HG03571 (cell line): ENCODE data around the gene TRAK2.
"Not testable (repeated sequence)": the region's sequence is repeated elsewhere in the genome, so short reads cannot be mapped to it uniquely, and the experiment has no call there.

Experiments used
- ATAC-seq: cut with Tn5 transposase; IDR thresholded peaks from one replicate; pipeline ENCODE4 v1.9.1; 2021; ENCODE audit not compliant: unreplicated experiment

TRAK2 gene, protein sequence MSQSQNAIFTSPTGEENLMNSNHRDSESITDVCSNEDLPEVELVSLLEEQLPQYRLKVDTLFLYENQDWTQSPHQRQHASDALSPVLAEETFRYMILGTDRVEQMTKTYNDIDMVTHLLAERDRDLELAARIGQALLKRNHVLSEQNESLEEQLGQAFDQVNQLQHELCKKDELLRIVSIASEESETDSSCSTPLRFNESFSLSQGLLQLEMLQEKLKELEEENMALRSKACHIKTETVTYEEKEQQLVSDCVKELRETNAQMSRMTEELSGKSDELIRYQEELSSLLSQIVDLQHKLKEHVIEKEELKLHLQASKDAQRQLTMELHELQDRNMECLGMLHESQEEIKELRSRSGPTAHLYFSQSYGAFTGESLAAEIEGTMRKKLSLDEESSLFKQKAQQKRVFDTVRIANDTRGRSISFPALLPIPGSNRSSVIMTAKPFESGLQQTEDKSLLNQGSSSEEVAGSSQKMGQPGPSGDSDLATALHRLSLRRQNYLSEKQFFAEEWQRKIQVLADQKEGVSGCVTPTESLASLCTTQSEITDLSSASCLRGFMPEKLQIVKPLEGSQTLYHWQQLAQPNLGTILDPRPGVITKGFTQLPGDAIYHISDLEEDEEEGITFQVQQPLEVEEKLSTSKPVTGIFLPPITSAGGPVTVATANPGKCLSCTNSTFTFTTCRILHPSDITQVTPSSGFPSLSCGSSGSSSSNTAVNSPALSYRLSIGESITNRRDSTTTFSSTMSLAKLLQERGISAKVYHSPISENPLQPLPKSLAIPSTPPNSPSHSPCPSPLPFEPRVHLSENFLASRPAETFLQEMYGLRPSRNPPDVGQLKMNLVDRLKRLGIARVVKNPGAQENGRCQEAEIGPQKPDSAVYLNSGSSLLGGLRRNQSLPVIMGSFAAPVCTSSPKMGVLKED

DNA sequence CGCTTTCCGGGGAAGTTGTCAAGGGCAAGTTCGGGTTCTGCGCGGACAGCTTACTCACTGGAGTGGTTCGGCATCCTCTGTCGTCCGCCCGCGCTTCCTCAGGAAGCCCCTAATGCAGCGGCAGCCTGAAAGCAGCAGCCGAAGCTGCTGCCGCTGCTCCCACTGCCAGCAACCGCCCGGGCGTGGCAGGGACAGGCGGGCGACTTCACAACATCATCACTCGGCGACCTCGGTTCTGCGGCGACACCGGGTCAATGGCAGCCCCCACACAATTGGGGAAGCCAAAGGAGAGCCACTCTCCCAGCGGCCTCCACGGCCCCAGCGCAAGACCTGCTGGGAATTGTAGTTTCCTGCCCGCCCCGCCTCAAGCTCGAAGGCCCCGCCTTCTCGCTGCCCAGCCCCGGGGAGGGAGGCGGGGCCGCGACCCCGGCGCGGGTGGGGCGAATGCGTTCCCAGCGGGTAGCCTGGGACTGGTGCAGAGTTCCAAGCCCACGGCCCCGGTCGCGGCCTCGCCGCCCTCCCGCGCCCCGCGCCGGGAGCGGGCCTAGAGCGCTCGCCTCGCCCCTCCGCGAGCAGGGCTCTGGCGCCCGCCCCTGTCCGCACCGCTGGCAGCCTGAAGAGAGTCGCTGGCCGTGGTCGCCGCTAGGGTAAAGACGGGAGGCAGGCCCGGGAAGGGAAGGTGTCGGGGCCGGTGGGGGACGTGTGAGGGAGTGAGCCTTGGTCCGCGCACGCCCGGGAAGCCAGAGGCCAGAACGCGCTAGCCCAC, at the start of gene TRAK2, which contains the start of gene STRADB:
Gene TRAK2, minus strand, starts transcription at position 167 of the 766 bp plus-strand sequence. CDS start 30,951 bp downstream, outside the sequence.
Gene STRADB, plus strand, starts transcription at position 449 of the 766 bp plus-strand sequence. CDS start 3,101 bp downstream, outside the sequence.
- ATAC-seq = peak; percentile 96

DNA sequence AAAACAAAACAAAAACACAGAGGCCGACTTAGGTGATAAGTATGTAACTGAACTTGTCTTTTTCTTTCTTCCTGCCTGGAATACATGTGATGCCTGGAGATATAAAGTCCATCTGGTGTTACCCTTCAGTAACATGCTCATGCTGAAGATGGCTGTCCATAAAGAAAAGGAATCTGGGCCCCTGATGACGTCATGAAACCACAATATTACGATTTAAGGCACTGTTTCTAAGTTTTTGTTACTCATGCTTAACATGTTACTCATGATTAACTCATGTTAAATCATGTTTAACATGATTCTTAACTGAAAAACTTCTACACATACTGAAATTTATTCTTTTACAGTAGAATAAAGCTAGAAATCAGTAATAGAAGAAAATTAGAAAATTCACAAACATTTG, 49.3 kb upstream of the TRAK2 start:
- no peak for ATAC-seq

DNA sequence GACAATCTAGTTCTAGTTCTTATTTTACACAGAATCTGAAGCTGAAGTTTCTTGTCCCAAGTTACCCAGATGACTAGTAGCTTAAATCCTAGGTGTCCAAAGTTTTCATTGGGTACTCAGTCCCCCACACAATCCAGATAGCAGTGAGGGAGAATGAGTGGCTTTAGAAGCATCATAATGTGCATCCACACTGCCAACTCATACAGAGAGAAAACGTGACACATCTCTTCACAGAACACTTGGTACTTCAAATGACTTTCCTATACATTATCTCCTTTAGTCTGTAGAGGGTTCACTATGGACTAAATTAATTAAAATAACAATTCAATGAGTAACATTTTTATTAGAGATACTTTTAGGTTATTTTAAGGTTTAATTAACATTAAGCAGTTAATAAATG, 45.5 kb upstream of the TRAK2 start:
- no peak for ATAC-seq

DNA sequence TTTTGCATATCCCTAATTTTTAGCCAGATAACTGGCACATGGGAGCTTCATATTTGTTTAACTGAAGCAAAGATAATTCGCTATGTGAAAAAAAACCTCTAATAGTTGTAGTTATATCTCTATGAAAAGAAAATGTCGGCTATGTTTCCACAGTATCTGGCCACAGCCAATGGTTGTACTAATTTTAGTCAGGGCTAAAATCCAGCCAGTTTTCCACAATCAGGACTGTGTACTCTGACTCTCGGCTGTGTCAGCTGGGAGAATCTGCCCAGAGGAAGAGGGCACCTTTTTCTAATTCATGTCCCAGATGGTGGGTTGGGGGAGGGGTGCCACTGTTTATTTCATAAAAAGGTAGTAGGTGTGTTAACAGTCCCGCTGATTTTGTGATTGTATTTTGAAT, 39.0 kb upstream of the TRAK2 start:
- no peak for ATAC-seq

DNA sequence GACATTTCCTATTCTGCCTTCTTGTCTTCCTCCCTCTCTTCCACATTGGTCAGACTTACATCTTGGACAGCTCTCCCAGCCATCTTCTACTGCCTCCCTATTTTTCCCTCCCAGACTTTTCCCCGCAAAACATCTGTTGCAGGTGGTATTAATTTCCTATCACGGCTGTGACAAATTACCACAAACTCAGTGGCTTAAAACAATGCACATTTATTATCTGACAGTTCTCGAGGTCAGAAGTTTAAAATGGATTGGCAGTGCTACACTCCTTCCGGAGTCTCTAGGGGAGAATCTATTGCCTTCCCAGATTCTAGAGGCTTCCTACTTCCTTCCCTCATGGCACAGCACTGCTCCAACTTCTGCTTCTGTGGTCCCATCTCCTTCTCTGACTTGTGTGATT, 33.5 kb upstream of the TRAK2 start:
- no peak for ATAC-seq

DNA sequence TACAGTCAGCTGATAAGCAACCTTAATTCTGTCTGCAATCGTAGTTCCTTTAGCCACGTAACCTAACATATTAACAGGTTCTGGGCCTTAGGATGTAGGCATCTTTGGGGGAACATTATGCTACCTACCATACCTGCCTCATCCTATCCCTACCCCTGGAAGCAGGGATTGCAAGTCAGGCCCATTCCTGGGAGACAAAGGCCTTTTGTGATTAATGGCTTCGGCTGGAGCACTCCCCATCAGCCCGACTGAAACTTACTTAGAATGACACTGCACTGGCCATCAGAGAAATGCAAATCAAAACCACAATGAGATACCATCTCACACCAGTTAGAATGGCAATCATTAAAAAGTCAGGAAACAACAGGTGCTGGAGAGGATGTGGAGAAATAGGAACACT, 32.5 kb upstream of the TRAK2 start:
- ATAC-seq = not testable (repeated sequence)

DNA sequence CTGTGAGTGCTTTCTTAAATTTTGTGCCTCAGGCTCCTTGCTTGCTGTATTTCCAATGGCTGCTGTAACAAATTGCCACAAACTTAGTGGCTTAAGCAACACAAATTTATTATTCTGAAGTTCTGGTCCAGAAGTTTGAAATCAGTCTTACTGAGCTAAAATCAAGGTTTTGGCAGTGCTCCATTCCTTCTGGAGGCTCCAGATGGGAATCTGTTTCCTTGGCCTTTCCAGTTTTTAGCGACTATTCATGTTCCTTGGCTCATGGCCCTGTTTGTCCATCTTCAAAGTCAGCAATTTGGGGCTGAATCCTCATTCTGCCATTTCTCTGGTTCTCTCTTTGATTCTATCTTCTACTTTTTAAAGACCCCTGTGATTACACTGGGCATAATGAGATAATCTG, 32.1 kb upstream of the TRAK2 start:
- no peak for ATAC-seq

DNA sequence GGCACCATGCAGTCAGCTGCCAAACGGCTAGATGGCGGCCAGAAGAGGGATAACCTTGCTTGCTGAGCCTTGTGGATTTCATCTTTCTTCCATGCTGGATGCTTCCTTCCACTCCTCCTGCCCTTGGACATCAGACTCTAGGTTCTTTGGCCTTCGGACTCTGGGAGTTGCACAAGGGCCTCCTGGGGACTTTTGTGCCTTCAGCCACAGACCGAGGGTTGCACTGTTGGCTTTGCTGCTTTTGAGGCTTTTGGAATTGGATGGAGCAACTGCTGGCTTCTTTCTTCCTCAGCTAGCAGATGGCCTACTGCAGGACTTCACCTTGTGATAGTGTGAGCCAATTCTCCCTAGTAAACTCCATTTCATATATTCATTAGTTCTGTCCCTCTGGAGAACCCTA, 31.3 kb upstream of the TRAK2 start:
- no peak for ATAC-seq

DNA sequence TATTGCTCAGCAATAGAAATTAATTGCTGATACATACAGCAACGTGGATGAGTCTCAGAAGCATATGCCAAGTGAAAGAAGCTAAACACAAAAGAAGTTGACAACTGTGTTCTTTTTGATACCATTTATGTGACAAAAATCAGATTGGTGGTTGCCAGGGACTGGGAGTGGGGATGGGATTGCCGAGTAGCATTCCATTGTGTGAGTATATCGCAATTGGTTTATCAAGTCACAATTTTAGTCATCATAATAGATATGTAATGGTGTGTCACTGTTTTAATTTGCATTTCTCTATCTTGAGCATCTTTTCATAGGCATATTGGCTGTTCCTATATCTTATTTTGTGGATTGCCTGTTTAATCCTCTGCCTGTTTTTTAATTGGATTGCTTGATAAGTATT, 21.2 kb upstream of the TRAK2 start:
- ATAC-seq = no peak

DNA sequence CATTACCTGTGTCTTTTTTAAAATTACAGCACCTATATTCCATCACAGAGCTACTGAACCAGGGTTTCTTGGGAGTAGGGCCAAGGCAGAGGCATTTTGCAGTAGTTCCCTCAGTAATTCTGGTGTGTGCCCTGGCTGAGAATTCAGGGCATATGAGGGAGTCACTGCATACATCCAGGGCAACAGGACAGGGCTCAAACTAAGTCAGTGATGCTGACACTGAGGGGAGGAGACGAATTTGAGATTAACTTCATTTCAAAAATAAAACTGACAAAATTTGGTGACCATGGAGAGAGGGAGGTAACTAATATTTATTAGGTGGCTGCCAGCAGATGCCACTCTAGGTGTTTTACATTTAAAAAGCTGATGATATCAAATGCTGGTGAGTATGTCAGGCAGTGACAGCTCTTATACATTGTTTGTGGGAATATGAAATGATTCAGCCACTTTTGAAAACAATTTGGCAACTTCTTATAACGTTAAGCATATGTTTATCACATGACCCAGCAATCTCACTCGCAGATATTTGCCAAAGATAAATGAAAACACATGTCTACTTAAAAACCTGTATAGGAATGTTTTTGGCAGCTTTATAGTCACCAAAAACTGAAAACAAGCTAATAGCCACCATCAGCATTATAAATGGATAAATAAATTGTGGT, 20.6 kb upstream of the TRAK2 start:
- ATAC-seq = no peak

DNA sequence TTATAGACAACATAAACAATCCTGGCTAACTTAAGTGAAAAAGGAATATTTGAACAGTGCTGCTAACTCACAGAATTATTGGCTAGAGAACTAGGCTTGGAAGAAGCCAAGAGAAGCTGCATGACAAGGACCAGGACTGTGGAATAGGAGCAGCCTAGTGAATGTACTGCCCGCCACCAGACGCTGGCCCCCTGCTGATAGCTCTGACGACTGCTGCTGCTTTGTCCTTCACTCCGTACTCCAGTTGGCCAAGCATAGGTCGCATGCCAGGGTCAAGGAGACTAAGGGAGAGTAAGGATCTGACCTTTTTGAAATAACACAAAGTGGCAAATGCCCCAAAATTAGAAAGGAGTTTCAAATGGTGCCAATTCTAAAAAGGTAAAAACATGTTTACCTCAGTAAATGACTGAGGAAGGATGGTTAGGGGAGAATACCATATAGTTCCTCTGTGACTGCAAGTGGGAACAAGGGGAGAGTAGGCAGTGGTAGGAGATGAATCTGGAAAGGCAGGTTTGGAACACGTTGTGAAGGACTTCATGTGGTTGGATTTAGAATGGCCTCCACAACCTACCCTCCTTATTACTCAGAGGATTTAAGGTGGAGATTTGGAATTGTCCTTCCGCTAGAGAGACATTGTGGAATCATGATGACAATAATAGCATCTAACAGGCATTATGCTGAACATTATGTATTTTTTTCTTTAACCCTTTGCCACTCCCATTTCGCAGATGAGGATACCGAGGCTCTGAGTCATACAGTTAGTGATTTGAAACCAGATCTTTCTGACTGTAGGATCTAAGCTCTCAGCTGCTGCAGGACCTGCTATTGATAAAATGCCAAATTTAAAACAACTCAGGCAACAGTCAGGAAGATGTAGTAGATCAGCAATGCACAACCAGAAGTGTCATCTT, 19.8 kb upstream of the TRAK2 start:
- no peak for ATAC-seq

DNA sequence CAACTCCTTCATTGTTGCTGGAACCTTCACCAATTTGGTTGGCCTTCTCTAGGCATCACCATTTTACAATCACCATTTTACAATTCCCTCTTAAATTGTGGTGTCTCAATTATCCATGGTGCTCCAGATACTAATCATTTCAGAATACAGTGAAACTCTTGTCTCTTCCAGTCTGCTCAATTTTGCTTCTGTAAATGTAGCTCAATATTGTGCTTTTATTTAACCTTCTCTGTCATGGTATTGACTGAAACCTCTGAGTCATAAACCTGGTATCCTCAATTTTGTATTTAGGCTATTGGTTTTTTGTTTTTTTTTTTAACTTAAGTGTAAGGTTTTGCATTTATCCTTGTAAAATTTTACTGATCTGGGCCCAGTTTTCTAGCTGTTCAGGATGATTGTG, 16.4 kb upstream of the TRAK2 start:
- ATAC-seq = no peak

DNA sequence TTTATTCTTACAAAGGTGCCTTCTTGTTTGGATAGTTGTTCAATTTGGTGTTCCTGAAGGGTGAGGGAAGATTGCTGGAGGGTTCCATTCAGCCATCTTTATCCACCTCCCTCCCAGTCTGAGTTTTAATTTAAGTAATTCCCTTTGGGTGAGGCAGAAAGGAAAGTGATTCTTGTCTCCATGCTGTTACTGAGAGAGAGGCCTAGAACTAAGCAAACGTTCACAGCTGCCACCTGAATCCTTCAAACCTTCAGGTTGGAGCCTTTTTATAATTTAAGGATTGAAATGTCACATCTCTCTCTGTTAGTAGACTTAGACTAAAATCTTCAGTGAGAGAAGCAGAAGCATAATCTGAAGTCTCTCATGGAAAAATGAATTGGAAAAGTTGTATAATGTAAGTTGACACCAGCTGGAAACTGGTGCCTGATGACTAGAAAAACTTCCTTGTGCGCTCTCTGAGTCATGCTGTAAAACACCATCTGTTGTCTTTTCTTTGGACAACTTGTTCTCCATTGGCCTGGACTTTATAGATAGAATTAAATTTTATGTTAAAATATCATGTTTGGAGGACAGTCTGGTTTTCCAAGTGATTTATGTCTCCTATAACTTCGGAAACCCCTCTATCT, 14.9 kb upstream of the TRAK2 start:
- no peak for ATAC-seq

DNA sequence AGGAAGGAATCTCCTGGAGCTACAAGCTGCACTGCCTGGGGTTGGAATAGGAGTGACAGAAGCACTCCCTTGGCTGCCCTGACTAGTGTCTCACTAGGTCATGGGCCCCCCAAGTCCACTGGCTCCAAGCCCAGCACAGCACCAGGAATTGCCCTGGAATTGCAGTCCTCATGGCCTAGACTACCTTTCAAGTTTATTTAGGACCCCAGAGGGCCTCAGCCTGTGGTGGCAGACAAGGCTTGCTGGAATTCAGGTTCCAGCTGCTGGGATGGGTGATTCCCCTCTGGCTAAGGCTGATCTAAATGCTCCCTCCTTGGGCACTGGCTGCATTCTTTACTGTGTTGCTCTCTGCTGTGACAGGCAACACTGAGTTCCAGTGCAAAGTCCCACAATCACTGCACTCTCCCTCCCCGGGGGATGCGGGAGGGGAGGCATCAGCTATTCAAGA, 14.3 kb upstream of the TRAK2 start:
- no peak for ATAC-seq

DNA sequence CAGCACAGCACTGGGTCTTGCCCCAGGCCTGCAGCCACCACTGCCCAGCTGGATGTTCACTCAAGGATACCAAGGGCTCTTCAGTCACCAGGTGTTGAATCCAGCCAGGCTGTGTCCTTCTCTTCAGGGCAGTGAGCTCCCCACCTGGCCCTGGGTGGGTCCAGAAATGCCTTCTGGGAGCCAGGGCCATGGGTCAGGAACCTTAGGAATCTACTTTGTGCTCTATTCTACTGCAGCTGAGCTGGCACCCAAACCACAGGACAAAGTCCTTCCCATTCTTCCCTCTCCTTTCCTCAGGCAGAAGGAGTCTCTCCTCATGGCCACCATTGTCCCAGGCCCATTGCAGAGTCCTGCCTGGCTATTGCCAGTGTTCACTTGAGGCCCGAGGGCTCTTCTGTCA, 13.3 kb upstream of the TRAK2 start:
- ATAC-seq = no peak

DNA sequence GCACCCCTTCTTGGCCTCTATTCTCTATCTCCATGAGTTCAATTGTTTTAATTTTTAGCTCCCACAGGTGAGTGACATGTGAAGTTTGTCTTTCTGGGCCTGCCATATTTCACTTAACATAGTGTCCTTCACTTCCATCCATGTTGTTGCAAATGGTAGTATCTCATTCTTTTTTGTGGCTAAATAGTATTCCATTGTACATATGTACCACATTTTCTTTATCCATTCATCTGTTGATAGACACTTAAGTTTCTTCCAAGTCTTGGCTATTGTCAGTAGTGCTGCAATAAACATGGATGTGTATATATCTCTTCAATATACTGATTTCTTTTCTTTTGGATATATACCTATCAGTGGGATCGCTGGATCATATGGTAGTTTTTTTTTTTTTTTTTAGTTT, 9.3 kb upstream of the TRAK2 start:
- ATAC-seq = no peak

DNA sequence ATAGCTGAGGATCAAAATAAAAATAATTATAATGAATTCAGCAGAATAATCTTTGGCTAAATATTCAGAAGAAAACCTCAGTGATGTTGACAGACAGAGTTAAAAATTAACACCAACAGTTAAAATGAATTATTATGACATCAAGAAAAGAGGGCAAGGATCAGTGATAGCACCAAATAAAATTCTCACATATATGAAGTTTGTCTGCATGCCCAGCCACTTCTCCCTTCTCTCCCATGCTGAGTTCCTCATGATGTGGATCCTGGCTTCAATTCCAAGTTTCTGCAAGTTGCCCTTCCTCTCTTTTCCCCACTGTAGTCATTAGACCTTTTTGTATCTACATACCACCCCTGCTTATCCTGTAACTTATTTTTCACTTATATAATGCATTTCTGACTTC, 7.1 kb upstream of the TRAK2 start:
- no peak for ATAC-seq

DNA sequence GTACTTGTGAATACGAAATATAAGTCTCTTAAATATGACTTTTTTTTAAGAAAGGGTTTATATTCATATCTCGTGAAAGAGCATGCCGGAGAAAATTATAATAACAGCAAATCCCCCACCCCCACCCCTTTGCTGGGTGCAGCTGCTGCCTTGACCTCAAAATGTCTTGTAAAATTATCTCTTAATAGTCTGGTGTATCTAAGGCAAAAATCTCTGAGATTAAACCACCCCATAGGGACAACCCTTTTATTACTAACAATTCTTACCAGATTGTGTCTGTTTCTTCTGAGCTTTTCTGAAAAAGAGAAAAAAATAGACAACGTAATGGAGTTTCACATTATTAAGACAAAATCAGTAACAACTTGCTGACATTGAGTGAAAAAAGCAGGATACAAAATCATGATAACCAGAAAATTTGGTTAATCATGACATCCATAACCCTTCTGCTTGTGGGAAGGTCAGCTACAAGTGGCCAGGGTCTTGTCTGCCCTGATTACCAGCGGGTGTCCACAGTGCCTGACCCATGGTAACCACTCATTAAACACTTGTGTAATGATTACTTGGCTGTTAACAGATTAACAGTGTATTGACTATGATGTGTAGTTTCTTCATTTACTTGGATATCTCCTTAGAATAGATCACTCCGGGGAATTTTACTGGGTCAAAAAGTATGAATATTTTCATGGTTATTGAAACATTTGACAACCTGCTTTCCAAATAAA, 1.8 kb upstream of the TRAK2 start:
- ATAC-seq = no peak
